Loucy (cell line): Measurements from ENCODE around the gene TXNL4A.

Experiments used
- CTCF ChIP-seq: fragments of 200-600 bp; sonication (generic); conservative IDR thresholded peaks from 2 replicates; pipeline ENCODE4 v1.5.1; 2014; ENCODE audit warnings: mild to moderate bottlenecking, antibody characterized with exemption, low read length
- EZH2phosphoT487 ChIP-seq: fragments of 200-600 bp; IDR thresholded peaks from 2 replicates; pipeline ENCODE4 v1.6.1; 2018; ENCODE audit warnings: antibody characterized with exemption, mild to moderate bottlenecking, moderate library complexity, borderline replicate concordance

- peak; percentile 28; the same call in 1 of the 2 replicates for TF ChIP-seq CTCF
- TF ChIP-seq EZH2phosphoT487 = no peak
These were observed 36.6 kb downstream of the TXNL4A start, which contains the start of gene SLC66A2 for GRCh38 chr18:79951545-79952455.
